Dendritic cell treated with granulocyte-macrophage colony-stimulating factor and Interleukin-4, amounts not matched to agents 40 ng/mL and 50 ng/mL, for 4 days (primary cell): Measurements from ENCODE around the gene MMP21.

Experiments
- H3K27ac Mint-ChIP-seq: one replicate; pipeline ENCODE4 v1.8.0; 2022; ENCODE audit warnings: mild to moderate bottlenecking, mixed read lengths
- H3K27me3 Mint-ChIP-seq: one replicate; pipeline ENCODE4 v1.8.0; 2022; ENCODE audit warnings: mild to moderate bottlenecking, mixed read lengths
- H3K36me3 Mint-ChIP-seq: one replicate; pipeline ENCODE4 v1.8.0; 2022; ENCODE audit warnings: low read depth, mixed read lengths
- H3K4me1 Mint-ChIP-seq: one replicate; pipeline ENCODE4 v1.8.0; 2022; ENCODE audit warnings: low read depth, mixed read lengths
- H3K4me3 Mint-ChIP-seq: one replicate; pipeline ENCODE4 v1.8.0; 2022; ENCODE audit warnings: mild to moderate bottlenecking, moderate library complexity, mixed read lengths
- H3K9me3 Mint-ChIP-seq: one replicate; pipeline ENCODE4 v1.8.0; 2022; ENCODE audit warnings: mixed read lengths
- intact Hi-C: fragments of 100-400 bp; cut with micrococcal nuclease; formaldehyde crosslinking; loops from one replicate; pipeline ENCODE4 v1.15.0; 2022

Gene MMP21, protein sequence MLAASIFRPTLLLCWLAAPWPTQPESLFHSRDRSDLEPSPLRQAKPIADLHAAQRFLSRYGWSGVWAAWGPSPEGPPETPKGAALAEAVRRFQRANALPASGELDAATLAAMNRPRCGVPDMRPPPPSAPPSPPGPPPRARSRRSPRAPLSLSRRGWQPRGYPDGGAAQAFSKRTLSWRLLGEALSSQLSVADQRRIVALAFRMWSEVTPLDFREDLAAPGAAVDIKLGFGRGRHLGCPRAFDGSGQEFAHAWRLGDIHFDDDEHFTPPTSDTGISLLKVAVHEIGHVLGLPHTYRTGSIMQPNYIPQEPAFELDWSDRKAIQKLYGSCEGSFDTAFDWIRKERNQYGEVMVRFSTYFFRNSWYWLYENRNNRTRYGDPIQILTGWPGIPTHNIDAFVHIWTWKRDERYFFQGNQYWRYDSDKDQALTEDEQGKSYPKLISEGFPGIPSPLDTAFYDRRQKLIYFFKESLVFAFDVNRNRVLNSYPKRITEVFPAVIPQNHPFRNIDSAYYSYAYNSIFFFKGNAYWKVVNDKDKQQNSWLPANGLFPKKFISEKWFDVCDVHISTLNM

DNA sequence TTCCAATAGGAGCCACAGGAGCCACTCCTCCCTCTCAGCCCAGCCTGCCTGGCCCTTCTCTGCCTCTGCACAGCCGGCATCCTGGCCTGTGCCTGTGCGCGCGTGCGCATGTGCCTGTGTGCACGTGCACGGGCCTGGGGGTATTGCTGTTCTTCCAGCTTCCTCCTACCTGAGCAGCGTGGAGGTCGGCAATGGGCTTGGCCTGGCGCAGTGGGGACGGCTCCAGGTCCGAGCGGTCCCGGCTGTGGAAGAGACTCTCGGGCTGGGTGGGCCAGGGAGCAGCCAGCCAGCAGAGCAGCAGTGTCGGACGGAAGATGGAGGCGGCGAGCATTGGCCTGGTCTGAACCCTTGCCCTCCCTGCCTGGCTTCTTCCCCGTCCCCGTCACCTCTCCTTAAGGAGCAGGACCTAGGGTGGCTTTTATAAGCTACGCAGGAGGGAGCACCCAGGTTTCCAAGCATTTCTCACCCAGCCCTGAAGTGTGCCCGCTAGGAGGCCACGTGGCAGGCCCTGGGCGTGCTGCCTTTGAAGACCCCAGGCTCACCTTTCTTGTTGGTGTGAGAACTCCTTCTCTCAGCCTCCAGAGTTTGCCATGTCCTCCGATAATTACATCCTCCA is at the start of gene MMP21:
TSS of gene MMP21 (minus strand) at position 331 of the 616 bp plus-strand sequence. CDS start at position 331, 0 bp downstream.
- no peaks in the 10 kb centered on the region for H3K36me3 Mint-ChIP-seq
- no peaks in the 10 kb centered on the region for H3K9me3 Mint-ChIP-seq
- no peaks in the 10 kb centered on the region for H3K4me1 Mint-ChIP-seq
- H3K27ac Mint-ChIP-seq, result no peak within 1 kb of the TSS
- intact Hi-C loops, result no loop called here
- no peak within 1 kb of the TSS for H3K4me3 Mint-ChIP-seq
- peaks cover 6% of the 10 kb centered on the region for H3K27me3 Mint-ChIP-seq

DNA sequence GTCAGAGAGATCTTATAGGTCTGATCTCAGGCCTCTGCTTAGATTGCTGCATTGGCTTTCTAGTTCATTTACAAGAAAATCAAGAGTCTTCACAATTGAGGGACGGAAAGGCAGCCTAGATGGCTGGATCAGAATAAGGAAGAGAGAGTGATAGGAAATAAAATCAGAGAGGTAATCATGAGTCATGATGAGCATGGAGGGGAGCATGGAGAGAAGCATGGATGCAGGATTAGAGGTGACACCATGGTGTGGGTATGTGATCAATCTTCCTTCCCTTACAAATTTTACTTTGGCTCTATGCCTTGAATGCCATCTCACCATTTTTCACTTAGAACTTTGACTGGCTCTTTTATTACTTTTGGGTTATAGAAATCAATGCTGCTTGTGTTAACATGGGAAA is 49.1 kb upstream of the MMP21 start:
- Mint-ChIP-seq H3K4me1 (peaks cover 23% of the 10 kb centered on the region), H3K9me3 (no peaks in the 10 kb centered on the region), H3K4me3 (no peak overlapping the region), H3K27me3 (no peaks in the 10 kb centered on the region), H3K36me3 (peaks cover 31% of the 10 kb centered on the region), H3K27ac (no peak overlapping the region)
- intact Hi-C loops, result loop anchor here (5.0 kb wide), 2 partner anchors 97 to 662 kb away; partner anchors contain the start of gene CTBP2

DNA sequence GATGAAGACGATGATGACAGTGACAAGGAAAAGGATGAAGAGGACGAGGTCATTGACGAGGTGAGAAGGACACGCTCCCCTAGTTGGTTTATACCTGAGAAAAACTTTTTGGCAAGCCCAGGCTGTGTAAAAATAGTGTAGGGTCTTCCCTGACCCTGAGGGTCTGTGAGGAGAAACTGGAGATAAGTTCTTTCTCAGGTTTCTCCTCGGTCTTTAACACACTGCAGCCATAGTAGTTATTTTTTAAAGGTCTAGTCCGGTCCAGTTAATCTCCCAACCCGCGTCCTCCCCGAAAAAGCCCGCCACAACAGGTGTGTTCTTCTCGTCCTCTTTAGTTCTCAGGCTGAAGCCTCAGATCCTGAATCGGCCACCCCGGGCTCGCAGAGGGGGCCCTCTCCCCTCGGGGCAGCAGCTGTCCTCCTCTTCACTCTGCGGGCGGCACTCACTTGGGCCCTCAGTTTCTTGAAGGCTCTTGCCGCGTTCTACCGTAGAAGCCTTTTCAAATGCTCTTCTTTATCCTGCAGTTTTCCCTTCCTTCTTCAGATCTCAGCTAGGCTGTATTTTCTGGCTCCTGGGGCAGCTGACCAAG is 48.1 kb upstream of the MMP21 start:
- Mint-ChIP-seq H3K9me3 (no peaks in the 10 kb centered on the region), H3K4me3 (no peak overlapping the region), H3K4me1 (peaks cover 23% of the 10 kb centered on the region), H3K27me3 (no peaks in the 10 kb centered on the region), H3K36me3 (peaks cover 21% of the 10 kb centered on the region), H3K27ac (no peak overlapping the region)
- intact Hi-C loops, result loop anchor here (5.0 kb wide), 1 partner anchor 661 kb away; the partner anchor contains the start of gene CTBP2

DNA sequence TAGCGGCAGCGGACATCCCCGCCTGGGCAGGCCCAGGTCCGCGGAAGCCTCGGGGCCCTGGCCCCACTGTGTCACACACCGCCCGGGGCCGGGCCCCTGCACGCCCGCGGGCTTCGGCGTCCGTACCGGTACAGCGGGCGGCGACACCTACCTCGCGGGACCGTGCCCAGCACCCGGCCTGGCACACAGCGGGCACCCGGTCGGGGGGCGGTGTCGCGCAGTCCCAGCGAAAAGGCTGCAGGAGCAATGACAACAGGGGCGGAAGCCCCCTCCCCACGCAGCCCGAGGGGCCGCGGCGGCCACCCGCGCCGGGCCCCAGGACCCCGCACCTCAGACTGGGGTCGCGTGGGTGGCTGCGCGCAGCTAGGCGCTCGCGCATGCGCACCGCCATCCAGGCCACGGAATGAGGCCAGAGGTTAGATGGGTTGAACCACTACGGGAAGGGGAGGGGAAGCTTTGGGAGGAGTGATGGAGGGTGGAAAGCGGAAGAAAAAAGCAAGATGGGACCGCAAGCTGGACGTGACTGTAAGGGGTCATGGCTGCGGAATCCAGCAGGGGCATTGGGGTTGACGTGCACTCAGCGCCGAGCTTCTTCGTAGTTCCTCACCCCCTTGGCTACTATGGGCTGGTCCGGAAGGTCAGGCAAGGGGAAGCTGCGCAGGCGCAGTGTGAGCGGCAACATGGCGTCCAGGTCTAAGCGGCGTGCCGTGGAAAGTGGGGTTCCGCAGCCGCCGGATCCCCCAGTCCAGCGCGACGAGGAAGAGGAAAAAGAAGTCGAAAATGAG is 47.4 kb upstream of the MMP21 start, which contains the start of the genes BCCIP and UROS:
TSS of gene BCCIP (plus strand) at position 669 of the 785 bp plus-strand sequence. CDS start at position 681, 12 bp downstream.
TSS of gene UROS (minus strand) at position 381 of the 785 bp plus-strand sequence. CDS start 6,759 bp downstream, outside the sequence.
- Mint-ChIP-seq H3K27me3 (no peaks in the 10 kb centered on the region), H3K9me3 (no peaks in the 10 kb centered on the region), H3K36me3 (peaks cover 14% of the 10 kb centered on the region), H3K27ac (no peak within 1 kb of the TSS), H3K4me3 (no peak within 1 kb of the TSS), H3K4me1 (peaks cover 23% of the 10 kb centered on the region)
- intact Hi-C loops, result loop anchor here (5.0 kb wide), 1 partner anchor 661 kb away; the partner anchor contains the start of gene CTBP2

DNA sequence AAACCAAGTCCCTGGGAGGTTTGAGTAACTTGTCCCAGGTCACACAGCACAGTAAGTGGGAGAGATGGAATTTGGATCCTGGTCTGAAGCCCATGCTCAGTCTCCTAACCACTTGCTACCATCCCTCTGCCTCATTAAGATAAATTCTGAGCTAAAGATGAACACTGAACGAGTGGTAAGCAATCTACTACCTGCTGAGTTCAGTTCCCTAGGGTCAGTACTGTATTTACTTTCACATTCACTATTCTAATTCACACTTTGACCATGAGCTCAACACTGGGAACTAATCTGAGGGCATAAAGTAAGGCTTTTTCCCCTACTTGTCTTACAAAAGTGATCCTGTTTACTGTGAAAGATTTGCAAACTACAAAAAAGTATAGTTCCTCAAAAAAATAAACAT is 45.1 kb upstream of the MMP21 start:
- intact Hi-C loops, result loop anchor here (5.0 kb wide), 1 partner anchor 658 kb away; the partner anchor contains the start of gene CTBP2
- no peak overlapping the region for H3K27ac Mint-ChIP-seq
- H3K4me1 Mint-ChIP-seq, result peaks cover 12% of the 10 kb centered on the region
- no peaks in the 10 kb centered on the region for H3K27me3 Mint-ChIP-seq
- H3K4me3 Mint-ChIP-seq, result no peak overlapping the region
- peaks cover 4% of the 10 kb centered on the region for H3K36me3 Mint-ChIP-seq
- H3K9me3 Mint-ChIP-seq, result no peaks in the 10 kb centered on the region

GRCh38 chr10:125817337-125817946 is 41.8 kb upstream of the MMP21 start:
- H3K4me3 Mint-ChIP-seq, result no peak overlapping the region
- no peak overlapping the region for H3K27ac Mint-ChIP-seq
- no peaks in the 10 kb centered on the region for H3K9me3 Mint-ChIP-seq
- H3K4me1 Mint-ChIP-seq, result peaks cover 12% of the 10 kb centered on the region
- peaks cover 31% of the 10 kb centered on the region for H3K36me3 Mint-ChIP-seq
- intact Hi-C loops, result no loop called here
- no peaks in the 10 kb centered on the region for H3K27me3 Mint-ChIP-seq

DNA sequence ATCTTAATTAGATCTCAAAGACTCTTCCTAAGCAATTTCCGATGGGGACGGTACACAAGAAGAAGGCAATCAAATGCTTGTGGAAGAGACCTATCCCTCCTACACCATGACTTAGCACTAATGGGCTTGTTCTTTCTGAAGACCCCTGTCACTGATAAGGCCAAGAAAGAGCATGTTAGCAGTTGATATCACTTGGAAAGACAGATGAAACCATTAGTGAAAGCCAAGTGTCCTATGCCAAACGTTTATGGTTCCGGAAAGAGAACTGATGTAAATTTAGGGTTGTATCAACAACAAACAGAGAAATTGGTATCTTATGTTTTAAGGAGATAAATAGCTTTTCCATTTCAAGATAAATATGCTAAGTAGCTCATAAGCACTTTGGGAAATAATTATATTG is 40.9 kb upstream of the MMP21 start:
- no peaks in the 10 kb centered on the region for H3K9me3 Mint-ChIP-seq
- peaks cover 36% of the 10 kb centered on the region for H3K36me3 Mint-ChIP-seq
- H3K4me1 Mint-ChIP-seq, result peaks cover 6% of the 10 kb centered on the region
- no peak overlapping the region for H3K4me3 Mint-ChIP-seq
- no peak overlapping the region for H3K27ac Mint-ChIP-seq
- intact Hi-C loops, result no loop called here
- no peaks in the 10 kb centered on the region for H3K27me3 Mint-ChIP-seq

DNA sequence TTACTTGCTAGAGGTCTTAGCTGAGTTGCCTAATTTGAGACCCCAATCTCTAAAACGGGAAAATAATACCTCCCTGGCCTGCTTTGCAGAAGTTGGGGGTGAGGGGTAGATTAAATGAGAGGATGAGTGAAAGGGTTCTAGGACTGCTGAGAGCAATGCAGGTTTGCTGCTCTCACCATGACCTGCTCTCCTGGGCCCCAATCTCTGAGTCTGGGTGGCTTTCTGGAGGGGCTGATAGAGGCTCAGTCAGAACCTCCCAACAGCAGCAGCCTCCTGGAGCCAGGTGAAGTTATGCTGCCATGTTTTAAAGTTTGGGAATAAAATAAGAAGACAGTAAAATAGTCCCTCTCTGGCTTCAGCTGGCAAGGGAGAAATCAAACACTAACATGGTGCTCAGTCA is 40.1 kb upstream of the MMP21 start:
- intact Hi-C loops, result no loop called here
- peaks cover 42% of the 10 kb centered on the region for H3K36me3 Mint-ChIP-seq
- no peaks in the 10 kb centered on the region for H3K27me3 Mint-ChIP-seq
- H3K4me3 Mint-ChIP-seq, result no peak overlapping the region
- no peaks in the 10 kb centered on the region for H3K4me1 Mint-ChIP-seq
- H3K27ac Mint-ChIP-seq, result no peak overlapping the region
- H3K9me3 Mint-ChIP-seq, result no peaks in the 10 kb centered on the region

DNA sequence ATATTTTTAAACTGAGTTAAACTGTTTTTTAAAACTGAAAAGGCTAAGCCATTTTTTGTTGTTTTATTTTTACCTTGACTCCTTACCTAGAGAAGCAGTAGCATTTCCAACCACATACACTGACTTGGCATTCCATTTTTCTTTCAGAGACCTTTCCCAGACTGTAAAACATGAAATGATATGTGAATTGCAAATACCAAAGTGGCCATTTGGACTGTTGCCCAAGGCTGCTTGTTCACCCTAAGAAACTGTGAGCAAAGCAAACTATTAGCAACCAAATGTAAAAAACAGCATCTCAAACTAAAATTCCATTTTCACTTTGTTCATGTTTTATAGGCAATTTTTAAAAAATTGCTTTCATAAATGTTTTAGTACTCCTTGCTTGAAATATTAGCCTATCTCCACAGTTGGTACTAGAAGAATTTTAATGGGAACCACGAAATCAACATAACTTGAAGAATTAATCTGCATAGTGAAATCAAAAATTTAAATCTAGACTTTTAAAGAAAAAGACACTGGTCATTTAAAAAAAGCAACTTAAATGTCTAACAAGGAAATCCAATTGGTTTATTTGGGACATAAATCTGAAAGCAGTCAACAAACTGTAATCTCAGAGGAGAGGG is 36.6 kb upstream of the MMP21 start:
- Mint-ChIP-seq H3K27ac (no peak overlapping the region), H3K9me3 (no peaks in the 10 kb centered on the region), H3K27me3 (no peaks in the 10 kb centered on the region), H3K4me3 (no peak overlapping the region), H3K4me1 (no peaks in the 10 kb centered on the region), H3K36me3 (peaks cover 62% of the 10 kb centered on the region)
- intact Hi-C loops, result no loop called here

DNA sequence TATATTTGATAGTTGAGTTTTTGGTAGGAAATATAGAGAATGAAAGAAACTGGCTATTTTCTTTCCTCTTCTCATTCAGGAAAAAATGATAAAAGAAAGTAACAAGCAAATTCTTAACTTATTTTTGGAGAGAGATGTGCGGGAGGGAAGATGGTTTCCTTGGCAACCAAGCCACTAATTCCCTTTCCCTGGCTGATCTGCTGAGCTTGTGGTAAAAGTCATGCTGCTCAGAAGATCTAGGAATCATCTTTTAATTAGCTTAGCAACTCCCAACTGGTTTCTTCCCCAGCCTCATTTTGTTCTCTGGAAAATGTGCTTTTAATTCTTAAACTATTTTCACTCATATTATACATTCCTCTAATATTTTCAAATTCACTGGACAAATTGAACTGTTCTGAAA is 35.6 kb upstream of the MMP21 start:
- intact Hi-C loops, result no loop called here
- Mint-ChIP-seq H3K9me3 (no peaks in the 10 kb centered on the region), H3K4me3 (no peak overlapping the region), H3K27ac (no peak overlapping the region), H3K27me3 (no peaks in the 10 kb centered on the region), H3K4me1 (no peaks in the 10 kb centered on the region), H3K36me3 (peaks cover 72% of the 10 kb centered on the region)

DNA sequence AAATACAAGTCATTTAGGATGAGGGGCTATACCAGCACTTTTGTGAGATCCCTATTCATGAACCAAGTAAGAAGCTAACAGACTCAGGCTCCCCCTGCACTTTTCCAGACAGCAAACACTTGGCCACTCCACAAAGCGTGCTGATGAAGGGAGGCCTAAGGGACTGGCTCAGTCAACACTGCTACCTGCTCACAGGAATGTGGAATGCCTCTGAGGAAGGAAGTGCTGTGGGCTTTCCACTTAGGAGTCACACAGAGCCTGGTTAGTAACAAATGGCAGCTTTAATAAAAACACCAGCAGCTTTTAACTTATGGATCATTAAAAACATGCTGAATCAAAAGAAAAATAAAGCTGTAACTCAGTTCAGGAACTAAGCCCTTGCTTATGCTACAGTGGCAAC is 32.4 kb upstream of the MMP21 start:
- H3K27me3 Mint-ChIP-seq, result no peaks in the 10 kb centered on the region
- peaks cover 69% of the 10 kb centered on the region for H3K36me3 Mint-ChIP-seq
- H3K4me1 Mint-ChIP-seq, result no peaks in the 10 kb centered on the region
- no peak overlapping the region for H3K4me3 Mint-ChIP-seq
- no peaks in the 10 kb centered on the region for H3K9me3 Mint-ChIP-seq
- no peak overlapping the region for H3K27ac Mint-ChIP-seq
- intact Hi-C loops, result no loop called here

DNA sequence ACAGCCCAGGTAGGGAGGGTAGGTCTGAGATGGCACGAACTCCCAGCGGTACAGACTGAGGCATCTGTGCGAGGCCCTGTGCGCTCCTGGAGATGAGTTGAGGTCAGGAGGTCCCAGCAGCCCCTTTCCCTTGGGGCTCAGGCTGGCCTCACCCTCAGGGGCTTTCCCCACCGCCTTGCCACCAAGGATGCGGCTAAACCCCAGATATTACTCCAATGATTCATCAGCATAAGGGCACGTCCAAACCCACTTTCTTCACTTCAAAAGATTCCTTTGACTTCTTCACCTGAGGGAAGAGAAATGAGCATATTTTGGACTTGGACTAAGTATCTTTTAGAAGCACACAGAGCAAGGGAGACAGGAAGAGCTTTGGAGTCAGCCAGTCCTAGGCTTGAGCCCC is 27.1 kb upstream of the MMP21 start:
- H3K4me3 Mint-ChIP-seq, result no peak overlapping the region
- intact Hi-C loops, result no loop called here
- no peaks in the 10 kb centered on the region for H3K4me1 Mint-ChIP-seq
- no peaks in the 10 kb centered on the region for H3K27me3 Mint-ChIP-seq
- no peak overlapping the region for H3K27ac Mint-ChIP-seq
- H3K9me3 Mint-ChIP-seq, result no peaks in the 10 kb centered on the region
- peaks cover 86% of the 10 kb centered on the region for H3K36me3 Mint-ChIP-seq
